Measurements from ENCODE around the gene WDR46. TPM values are rescaled to one million over a fixed set of nuclear protein-coding genes. Genes with fewer than 3 reads are reported as not detected.

WDR46 gene
- total and polyA plus RNA-seq, 10 of the 15 experiments (the other 5 are each of a cell fraction or from before 2014, with no cell fraction given), result 10.1 to 147 (median 86.0) TPM

- TF ChIP-seq, protein P1, sequence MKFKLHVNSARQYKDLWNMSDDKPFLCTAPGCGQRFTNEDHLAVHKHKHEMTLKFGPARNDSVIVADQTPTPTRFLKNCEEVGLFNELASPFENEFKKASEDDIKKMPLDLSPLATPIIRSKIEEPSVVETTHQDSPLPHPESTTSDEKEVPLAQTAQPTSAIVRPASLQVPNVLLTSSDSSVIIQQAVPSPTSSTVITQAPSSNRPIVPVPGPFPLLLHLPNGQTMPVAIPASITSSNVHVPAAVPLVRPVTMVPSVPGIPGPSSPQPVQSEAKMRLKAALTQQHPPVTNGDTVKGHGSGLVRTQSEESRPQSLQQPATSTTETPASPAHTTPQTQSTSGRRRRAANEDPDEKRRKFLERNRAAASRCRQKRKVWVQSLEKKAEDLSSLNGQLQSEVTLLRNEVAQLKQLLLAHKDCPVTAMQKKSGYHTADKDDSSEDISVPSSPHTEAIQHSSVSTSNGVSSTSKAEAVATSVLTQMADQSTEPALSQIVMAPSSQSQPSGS (IDR thresholded peaks at IDR 0.05; ENCODE audit: low read length), result peak; percentile 33; the same call in 1 of the 2 replicates
- TF ChIP-seq ZNF274 (IDR thresholded peaks at IDR 0.05; ENCODE audit: insufficient read depth, insufficient read length) (no peak), TCF3 (IDR thresholded peaks at IDR 0.05; ENCODE audit: borderline replicate concordance, insufficient read depth, low read depth, low read length) (peak; percentile 41; the same call in 1 of the 2 replicates), BCLAF1 (IDR thresholded peaks at IDR 0.05) (no peak), SKIL (IDR thresholded peaks at IDR 0.05; ENCODE audit: low read depth, poor library complexity, severe bottlenecking) (peak; percentile 50), BCL11A (IDR thresholded peaks at IDR 0.05; ENCODE audit: low read depth, low read length) (no peak), STAT1 (conservative IDR thresholded peaks at IDR 0.05) (peak; percentile 53; the same call in 1 of the 2 replicates), ZNF24 (IDR thresholded peaks at IDR 0.05) (no peak), BHLHE40 (IDR thresholded peaks at IDR 0.05; ENCODE audit: borderline replicate concordance in 1 of 2, low read depth in 2 of 2, low read length in 1 of 2) (0 out of 4 replicates have a peak, but pooled peaks have one; percentile 4 to 46), POLR2AphosphoS5 (IDR thresholded peaks at IDR 0.05; ENCODE audit: low read length) (peak; percentile 91), SMAD1 (IDR thresholded peaks at IDR 0.05; ENCODE audit: low read depth, partially characterized antibody) (no peak), SPI1 (IDR thresholded peaks at IDR 0.05; ENCODE audit: borderline replicate concordance, insufficient read depth, low read depth, low read length) (0 out of 2 replicates have a peak, but pooled peaks have one; percentile 1), ZNF384 (IDR thresholded peaks at IDR 0.05; ENCODE audit: borderline replicate concordance, low read depth, low read length) (no peak), CUX1 (IDR thresholded peaks at IDR 0.05; ENCODE audit: insufficient replicate concordance, low read depth, low read length) (no peak), STAT3 (IDR thresholded peaks at IDR 0.05; ENCODE audit: low read depth, low read length) (no peak), NFXL1 (IDR thresholded peaks at IDR 0.05; ENCODE audit: borderline replicate concordance) (no peak), SMAD5 (IDR thresholded peaks at IDR 0.05; ENCODE audit: low read depth) (no peak; the same call in 1 of the 2 replicates), SP1 (IDR thresholded peaks at IDR 0.05; ENCODE audit: low read depth, low read length) (peak; percentile 93)
These were observed 10.4 kb upstream of the WDR46 start (continued) for GRCh38 chr6:33299237-33299944.

Measured in GM12878 (cell line).